Measurements from ENCODE around the gene ST6GALNAC3.

The ST6GALNAC3 gene

DNA sequence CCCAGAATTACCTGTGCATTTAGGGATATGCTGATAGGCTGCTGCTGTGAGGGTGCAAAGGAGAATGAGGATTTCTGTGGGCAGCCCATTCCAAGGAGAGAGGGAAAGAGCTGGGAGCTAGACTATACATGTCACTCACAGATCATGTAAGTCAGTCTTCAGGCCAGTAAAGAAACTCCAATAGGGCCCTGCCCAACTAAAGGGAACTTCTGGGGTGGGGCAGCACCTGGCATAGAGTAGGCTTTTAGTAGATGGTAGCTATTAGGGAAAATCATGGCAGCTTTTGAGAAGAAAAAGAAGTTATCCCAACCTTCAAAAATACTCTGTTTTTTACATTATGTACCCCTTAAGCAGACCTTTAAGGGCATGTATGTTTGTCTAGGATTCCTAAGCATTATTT is 89.6 kb downstream of the ST6GALNAC3 start:
- no peak overlapping the region for H3K9ac ChIP-seq (ENCODE audit: low read depth, low read length, poor library complexity, severe bottlenecking)
- H3K36me3 ChIP-seq (ENCODE audit: insufficient read depth, low read length) = no peaks in the 10 kb centered on the region
- no peak overlapping the region for H2AFZ ChIP-seq (ENCODE audit: low read length)
- no peaks in the 10 kb centered on the region for H3K9me2 ChIP-seq (replicated peaks; ENCODE audit: low read depth, low read length)
- H3K9me3 ChIP-seq (ENCODE audit: insufficient read depth, low read depth, low read length) = no peaks in the 10 kb centered on the region
- no peaks in the 10 kb centered on the region for H3F3A ChIP-seq (ENCODE audit: low read depth)
- no peak overlapping the region for H3K4me2 ChIP-seq (ENCODE audit: low read depth, low read length, poor library complexity, severe bottlenecking)
- H3K4me1 ChIP-seq (ENCODE audit: insufficient read depth, low read length, poor library complexity, severe bottlenecking) = no peaks in the 10 kb centered on the region
- H3K79me2 ChIP-seq (ENCODE audit: insufficient read depth, low read length) = no peaks in the 10 kb centered on the region
- H3K27me3 ChIP-seq (ENCODE audit: insufficient read depth, low read length, poor library complexity, severe bottlenecking) = no peaks in the 10 kb centered on the region
- no peaks in the 10 kb centered on the region for H4K20me1 ChIP-seq (ENCODE audit: insufficient read depth, low read length, poor library complexity, severe bottlenecking)
- TF ChIP-seq, protein P1, sequence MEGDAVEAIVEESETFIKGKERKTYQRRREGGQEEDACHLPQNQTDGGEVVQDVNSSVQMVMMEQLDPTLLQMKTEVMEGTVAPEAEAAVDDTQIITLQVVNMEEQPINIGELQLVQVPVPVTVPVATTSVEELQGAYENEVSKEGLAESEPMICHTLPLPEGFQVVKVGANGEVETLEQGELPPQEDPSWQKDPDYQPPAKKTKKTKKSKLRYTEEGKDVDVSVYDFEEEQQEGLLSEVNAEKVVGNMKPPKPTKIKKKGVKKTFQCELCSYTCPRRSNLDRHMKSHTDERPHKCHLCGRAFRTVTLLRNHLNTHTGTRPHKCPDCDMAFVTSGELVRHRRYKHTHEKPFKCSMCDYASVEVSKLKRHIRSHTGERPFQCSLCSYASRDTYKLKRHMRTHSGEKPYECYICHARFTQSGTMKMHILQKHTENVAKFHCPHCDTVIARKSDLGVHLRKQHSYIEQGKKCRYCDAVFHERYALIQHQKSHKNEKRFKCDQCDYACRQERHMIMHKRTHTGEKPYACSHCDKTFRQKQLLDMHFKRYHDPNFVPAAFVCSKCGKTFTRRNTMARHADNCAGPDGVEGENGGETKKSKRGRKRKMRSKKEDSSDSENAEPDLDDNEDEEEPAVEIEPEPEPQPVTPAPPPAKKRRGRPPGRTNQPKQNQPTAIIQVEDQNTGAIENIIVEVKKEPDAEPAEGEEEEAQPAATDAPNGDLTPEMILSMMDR (conservative IDR thresholded peaks at IDR 0.05; ENCODE audit: low read length) = no peak
- no peak for TF ChIP-seq EZH2phosphoT487 (IDR thresholded peaks at IDR 0.05; ENCODE audit: borderline replicate concordance)
- no peak overlapping the region for H3K4me3 ChIP-seq (ENCODE audit: low read length, poor library complexity, severe bottlenecking)

DNA sequence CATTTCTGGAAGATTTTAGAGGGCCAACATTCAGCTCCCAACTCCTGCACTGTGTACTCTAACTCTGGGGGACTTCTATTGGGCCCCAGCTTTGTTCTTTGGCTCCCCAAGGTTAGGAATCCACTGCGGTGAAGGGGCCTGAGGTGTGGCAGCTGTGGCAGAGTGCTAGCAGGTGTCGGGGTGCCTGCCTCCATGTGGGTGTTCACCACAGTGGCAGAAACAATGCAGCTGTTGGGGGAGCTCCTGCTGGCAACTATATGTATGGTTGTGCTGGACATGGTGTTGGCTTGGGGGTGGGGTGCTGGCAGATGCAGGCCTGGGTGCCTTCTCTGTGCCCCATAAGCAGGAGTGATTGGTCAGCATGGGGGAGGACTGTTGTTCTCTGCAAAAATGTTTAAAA is 95.5 kb downstream of the ST6GALNAC3 start:
- Histone ChIP-seq H3K4me2 (ENCODE audit: low read depth, low read length, poor library complexity, severe bottlenecking) (no peak overlapping the region), H3K4me1 (ENCODE audit: insufficient read depth, low read length, poor library complexity, severe bottlenecking) (no peaks in the 10 kb centered on the region), H3K79me2 (ENCODE audit: insufficient read depth, low read length) (no peaks in the 10 kb centered on the region), H4K20me1 (ENCODE audit: insufficient read depth, low read length, poor library complexity, severe bottlenecking) (no peaks in the 10 kb centered on the region), H3K36me3 (ENCODE audit: insufficient read depth, low read length) (no peaks in the 10 kb centered on the region), H3K9ac (ENCODE audit: low read depth, low read length, poor library complexity, severe bottlenecking) (no peak overlapping the region), H3K9me3 (ENCODE audit: insufficient read depth, low read depth, low read length) (no peaks in the 10 kb centered on the region), H3F3A (ENCODE audit: low read depth) (no peaks in the 10 kb centered on the region), H3K27me3 (ENCODE audit: insufficient read depth, low read length, poor library complexity, severe bottlenecking) (no peaks in the 10 kb centered on the region), H2AFZ (ENCODE audit: low read length) (no peak overlapping the region), H3K4me3 (ENCODE audit: low read length, poor library complexity, severe bottlenecking) (no peak overlapping the region), H3K9me2 (replicated peaks; ENCODE audit: low read depth, low read length) (no peaks in the 10 kb centered on the region)
- TF ChIP-seq, protein P1 (conservative IDR thresholded peaks at IDR 0.05; ENCODE audit: low read length) = no peak
- no peak for TF ChIP-seq EZH2phosphoT487 (IDR thresholded peaks at IDR 0.05; ENCODE audit: borderline replicate concordance)

DNA sequence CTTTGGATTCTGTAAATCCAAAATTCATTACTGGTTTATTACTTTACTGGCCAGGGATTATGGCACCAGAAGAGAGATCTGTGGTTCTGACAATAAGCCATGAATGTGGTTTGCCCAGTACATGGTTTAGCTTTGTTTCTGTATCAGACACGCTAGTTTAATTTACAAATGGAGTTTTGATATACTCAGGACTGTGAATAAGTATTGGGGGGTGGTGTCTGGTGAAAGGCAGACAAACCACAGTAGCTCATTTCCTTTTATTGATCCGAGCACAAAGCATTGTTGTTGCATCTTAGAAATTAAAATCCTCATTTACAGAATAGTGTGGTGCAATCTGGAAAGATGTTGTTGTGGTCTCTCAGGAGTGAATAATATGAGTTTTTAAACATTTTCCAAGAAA is 96.0 kb downstream of the ST6GALNAC3 start:
- TF ChIP-seq, protein P1 (conservative IDR thresholded peaks at IDR 0.05; ENCODE audit: low read length) = no peak
- TF ChIP-seq EZH2phosphoT487 (IDR thresholded peaks at IDR 0.05; ENCODE audit: borderline replicate concordance) = no peak
- no peaks in the 10 kb centered on the region for H3K9me2 ChIP-seq (replicated peaks; ENCODE audit: low read depth, low read length)
- no peaks in the 10 kb centered on the region for H3K36me3 ChIP-seq (ENCODE audit: insufficient read depth, low read length)
- no peaks in the 10 kb centered on the region for H3F3A ChIP-seq (ENCODE audit: low read depth)
- H3K4me3 ChIP-seq (ENCODE audit: low read length, poor library complexity, severe bottlenecking) = no peak overlapping the region
- no peaks in the 10 kb centered on the region for H3K9me3 ChIP-seq (ENCODE audit: insufficient read depth, low read depth, low read length)
- no peaks in the 10 kb centered on the region for H3K4me1 ChIP-seq (ENCODE audit: insufficient read depth, low read length, poor library complexity, severe bottlenecking)
- no peak overlapping the region for H2AFZ ChIP-seq (ENCODE audit: low read length)
- H4K20me1 ChIP-seq (ENCODE audit: insufficient read depth, low read length, poor library complexity, severe bottlenecking) = no peaks in the 10 kb centered on the region
- H3K79me2 ChIP-seq (ENCODE audit: insufficient read depth, low read length) = no peaks in the 10 kb centered on the region
- no peaks in the 10 kb centered on the region for H3K27me3 ChIP-seq (ENCODE audit: insufficient read depth, low read length, poor library complexity, severe bottlenecking)
- no peak overlapping the region for H3K4me2 ChIP-seq (ENCODE audit: low read depth, low read length, poor library complexity, severe bottlenecking)
- no peak overlapping the region for H3K9ac ChIP-seq (ENCODE audit: low read depth, low read length, poor library complexity, severe bottlenecking)

Measured in Loucy (cell line).